EL (cell line): ENCODE results near the gene LSAMP.
A peak's percentile ranks its signal among the peaks of the same experiment; 100 is the strongest.

Experiments
- DNase-seq: peaks from one replicate; pipeline ENCODE4 v3.0.0-alpha.2; 2016

The LSAMP gene

DNA sequence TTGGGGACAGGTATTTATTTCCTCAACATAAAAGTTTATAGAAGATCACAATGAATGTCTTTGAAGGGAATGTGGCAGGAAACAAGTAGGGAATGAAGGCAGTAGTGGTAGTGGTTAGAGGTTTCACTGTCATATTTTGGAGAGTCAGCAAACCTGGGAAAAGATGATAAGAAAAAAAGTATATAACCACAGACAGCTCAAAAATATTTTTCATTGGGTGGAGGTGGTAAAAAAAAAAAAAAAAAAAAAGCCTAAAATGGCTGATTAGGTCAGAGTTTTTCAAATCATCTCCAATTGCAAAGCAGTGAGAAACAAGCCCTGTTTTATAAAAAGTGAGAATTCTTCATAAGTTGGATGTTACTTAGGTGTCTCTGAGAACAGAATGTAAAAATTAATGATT, 400.0 kb downstream of the LSAMP start:
- DNase-seq: no peak

DNA sequence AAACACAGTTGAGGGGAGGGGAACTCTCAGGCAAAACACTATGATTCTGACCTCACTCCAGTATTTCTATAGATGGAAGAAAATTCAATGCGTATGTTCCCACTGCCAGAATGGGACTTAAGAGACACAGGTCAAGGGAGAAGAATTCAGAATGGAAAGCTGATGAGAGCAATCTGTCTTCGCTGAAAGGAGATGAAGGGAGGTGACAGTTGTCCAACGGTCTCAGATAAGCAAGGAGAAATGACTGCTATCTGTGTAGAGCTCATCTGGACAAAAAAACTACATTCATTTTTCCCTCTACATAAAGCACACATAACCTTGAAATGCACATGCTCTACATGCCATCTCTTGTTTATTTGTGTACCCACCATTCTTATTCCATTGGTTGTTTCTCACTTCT, 405.1 kb downstream of the LSAMP start:
- no peak for DNase-seq

DNA sequence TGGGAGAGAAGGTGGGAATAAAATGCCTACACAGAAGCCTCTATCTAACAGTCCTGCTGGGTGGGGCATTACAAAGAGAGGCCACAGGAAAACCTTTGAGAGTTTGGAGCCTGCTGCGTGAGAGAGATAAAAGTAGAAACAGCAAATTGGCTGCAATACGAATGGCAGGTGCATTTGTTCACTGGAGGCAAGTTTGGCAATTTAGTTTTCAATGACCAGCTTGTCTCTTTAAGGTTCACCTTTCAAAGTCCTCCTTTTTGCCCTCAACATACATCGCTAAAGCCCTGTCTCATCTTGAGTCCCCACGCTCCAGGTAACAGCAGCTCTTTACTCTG, 405.7 kb downstream of the LSAMP start:
- no peak for DNase-seq

DNA sequence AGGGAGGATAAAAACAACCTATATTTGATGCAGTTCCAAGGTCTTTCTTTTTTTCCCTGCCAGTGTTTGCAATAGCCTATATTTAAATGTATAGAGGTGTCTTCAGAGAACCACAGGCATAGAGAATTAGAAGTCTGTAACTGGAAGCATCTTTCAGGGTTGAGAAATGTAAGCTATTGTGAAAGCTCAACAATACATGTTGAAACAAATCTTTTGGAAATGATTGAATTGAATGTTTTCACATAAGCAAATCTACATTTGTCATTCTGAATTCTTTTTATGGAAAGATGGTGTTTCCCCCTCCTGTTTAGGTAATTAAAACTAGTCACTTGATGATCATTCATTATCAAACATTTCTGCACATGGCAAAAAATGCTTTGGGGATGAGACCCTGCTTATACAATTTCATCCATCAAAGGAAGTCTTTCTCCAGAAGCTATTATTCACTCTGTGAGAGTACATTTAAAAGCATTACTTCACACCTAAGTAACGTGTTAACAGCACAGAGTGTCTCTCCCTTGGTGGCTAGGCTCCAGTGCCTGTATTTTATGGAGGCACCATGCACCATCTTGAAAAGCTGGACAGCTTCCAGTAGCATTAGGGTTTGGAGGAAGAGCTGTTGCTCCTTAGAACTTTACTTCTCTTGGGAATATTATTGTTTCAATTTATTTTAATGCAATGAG, 406.2 kb downstream of the LSAMP start:
- DNase-seq: no peak

DNA sequence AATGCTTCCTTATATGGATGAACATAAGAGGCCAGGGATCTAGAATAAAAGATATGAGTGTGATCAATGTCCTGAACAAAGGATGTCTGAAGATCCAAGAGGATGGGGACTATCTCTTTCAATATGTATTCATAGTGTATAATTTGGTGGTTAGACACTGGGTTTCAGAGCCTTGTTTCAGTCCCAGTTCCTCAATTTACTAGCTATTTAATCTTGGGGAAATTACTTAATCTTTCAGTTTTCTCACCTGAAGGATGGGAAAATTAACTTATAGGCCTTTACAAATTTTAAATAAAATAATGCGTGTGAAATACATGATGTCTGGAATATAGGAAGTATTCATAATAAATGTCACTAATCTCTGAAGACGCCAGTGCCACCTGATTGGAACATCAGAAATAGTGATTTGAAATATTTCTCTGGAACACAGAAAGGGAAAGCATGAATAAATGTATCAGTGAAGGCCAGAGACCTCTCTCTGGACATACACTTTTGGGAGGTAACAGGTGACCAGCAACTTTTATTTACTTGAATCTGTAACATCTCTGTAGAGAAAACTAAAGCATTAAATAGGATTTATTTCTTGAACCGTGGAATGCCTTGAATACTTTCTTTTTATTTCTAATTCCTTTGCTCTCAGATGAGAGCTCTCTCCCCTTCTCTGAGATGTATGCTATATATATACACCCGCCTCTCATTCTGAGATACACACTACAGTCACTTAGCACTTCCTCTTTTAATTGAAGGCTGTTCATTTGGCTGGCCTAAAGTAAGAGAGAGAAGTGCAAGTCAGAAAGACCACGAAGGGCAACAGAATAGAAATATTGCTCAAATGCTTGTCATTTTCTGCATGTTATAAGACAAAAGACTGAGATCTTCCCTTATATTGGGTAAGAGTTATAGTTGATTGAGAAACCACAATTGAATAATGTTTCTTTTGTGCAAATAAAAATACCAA, 407.1 kb downstream of the LSAMP start:
- no peak for DNase-seq

DNA sequence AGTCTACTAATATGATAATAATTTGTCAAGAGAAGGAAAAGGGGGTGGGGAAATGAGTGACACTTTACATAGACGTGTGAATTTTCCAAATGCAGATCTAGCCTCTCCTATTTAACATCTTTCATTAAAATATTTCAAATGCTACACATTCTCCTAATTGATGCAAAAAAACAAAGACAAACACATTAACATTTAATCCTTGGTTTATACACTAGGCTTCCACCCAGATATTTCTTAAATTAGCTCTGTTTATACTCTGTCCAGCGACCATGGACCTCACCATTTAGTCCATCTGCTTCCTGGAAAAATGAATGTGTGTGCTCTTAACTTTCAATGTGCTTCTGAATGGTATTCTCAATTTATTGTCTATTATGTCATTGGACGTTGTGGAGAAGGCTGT, 409.9 kb downstream of the LSAMP start:
- no peak for DNase-seq

DNA sequence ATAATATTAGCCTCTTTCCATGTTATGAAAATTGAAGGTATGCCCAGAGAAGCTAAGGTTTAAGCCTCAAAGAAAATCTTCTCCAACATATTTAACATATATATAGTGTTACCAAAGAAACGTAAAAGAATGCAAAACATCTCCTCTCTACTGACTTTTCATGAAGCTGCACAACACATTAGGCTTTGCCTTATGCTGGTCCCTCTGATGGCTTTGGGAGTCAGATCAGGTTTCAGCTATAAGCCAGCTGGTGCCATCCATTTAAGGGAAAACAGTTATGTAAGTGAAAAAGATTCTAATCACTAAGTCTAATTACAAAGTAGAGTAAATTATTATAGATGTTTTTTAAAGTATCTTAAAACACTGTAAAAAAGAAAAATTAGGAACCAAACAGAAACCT, 410.5 kb downstream of the LSAMP start:
- DNase-seq: no peak

DNA sequence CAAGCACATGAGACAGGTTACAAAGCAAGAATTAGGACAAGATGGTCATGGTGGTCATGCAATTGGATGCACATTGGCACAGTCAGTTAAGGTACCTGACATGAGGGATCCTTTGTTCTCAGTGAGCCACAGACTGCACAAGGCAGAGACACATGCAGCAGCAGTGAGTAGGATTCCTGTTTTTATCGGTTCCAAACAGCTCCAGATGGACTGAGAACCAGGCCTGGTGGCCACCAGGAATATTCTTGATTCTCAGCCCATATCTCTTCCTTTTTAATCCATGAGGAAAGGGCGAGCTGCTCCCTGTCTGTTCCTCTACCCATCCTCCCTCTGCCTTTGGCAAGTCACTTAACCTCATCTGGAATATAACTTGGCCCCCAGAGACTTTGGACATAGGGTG, 411.2 kb downstream of the LSAMP start:
- DNase-seq: no peak

DNA sequence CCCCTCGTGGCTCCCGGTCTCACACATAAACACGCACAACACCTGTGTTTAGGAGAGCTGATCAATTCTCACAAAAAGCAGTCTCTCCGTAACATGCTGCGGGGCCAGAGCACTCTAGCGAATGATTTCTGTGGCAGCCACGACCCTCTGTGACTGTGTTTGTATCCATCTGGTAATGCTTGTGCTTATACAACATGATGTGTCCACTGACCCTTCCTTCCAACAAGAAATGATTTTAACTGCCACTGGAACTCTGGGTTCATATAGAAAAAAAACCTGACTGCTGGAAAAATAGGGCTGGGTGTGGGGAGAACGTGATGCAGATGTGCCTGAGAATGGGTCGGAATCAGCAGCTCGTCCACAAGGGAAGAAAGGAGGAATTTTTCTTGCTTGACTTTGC, 411.8 kb downstream of the LSAMP start:
- DNase-seq: no peak

DNA sequence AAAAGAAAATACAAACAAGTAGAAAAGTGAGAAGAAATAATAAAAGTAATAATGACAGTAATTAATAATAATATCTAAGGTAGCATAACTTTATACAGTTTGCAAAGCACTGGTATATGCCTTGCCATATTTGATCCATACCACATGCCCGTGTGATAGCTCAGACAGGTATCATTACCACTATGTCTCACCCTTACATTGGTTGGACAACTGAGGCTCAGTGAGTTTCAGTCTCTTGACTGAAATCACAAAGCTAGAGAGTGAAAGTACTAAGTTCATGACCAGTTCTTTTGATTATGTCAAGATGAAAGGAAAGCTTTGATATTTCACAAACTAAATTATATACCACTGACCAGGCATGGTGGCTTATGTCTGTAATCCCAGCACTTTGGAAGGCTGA, 413.1 kb downstream of the LSAMP start:
- DNase-seq: no peak

DNA sequence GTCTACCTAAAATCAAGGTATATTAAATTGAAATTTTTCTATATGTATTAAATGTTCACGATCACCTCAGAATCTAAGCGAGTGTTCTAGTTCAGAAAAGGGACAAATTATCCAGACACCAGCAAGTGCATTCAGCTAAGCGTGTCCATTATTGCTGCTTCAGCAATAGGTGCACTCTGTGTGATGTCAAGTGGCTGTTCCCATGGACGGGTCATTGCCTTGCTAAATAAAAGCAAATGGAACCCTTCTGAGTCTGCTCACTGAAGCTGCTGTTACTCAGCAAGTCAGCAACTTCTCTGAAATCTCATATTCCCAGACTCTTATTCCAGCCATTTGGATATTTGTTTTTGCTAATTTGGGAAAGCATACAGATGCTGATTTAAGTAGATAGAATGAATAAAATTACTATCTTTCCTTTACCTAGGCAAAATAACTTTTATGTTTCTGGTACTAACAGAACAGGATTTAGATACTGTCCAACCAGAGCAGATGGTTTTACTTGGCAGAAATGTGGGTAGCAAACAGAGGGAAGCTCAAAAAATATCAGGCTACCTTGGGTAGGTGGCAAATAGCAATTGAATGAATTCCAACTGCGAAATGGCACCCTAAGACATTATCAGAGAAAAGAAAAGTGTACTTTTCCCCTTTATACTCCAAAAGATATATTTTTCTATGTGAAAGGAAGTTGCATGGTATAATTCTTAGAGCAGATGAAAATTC, 415.0 kb downstream of the LSAMP start:
- no peak for DNase-seq

DNA sequence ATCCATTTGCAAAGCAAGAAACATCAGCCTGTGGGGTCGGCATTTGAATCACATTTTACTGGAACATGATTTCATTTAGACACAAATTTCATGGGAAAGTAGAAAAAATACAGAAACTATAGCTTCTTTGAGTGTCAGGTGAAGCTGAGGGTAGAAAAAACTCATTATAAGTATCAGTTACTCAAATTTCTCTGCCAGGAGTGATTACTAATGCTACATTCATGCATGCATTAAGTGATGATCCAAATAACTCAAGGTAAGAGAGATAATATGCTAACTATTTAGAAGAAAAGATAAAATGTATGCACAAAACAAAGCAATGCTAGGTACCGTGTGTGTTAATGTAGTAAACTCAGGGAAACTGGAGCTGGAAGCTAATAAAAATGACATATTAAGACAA, 416.0 kb downstream of the LSAMP start:
- DNase-seq: no peak

DNA sequence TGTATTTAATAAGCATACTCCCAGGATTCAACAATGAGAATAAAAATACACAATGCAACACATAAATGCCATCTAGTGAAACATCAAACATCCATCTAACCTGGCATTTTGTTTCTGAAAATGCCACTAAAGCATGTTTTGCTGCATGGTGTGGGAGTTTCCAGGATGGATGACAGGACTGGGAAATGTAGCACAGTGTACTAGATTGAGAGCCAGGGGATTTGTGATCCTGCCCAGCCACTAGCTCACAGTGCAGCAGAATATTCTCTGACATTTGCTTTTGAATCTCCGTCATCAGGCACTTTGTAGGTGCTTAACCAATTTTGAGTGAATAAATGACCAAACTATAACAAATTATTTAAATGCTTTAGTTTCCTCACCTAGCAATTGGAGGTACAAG, 417.1 kb downstream of the LSAMP start:
- DNase-seq: no peak

DNA sequence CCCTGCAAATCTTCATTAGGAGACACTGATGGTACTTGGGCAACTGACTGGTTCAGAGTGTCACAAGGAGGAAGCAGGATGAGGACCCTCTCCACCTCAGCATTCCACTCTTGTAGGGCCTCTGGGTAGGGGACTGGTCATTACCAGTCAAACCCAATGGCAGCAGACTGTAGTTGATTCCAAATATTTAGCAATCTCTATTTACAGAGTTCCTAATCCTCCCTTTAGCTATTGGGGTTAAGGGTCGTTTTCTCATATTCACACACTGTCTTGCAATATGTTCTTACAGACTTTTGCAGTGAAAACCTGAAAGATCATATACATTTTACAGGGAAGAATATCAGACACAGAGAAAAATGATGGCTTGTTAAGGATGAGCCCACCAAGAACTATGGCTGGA, 424.3 kb downstream of the LSAMP start:
- no peak for DNase-seq

DNA sequence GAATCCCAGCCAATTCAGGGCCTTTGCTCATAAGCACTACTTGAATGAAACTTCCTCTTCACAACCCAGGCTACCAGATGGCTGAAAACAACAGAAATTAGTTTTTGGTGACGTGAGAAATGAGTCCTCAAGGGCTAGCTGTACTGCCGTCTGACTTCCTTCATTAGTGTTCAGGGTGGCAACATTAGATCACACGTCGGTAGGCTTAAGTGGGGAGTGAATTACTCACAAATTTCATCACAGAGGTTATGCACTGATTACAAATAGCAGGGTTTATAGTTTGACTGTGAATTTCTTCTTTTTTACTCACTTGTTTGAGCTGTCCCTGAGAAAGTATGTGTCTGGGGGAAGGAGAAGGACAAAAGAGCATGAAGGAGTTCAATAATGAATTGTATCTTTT, 424.8 kb downstream of the LSAMP start:
- DNase-seq: no peak

DNA sequence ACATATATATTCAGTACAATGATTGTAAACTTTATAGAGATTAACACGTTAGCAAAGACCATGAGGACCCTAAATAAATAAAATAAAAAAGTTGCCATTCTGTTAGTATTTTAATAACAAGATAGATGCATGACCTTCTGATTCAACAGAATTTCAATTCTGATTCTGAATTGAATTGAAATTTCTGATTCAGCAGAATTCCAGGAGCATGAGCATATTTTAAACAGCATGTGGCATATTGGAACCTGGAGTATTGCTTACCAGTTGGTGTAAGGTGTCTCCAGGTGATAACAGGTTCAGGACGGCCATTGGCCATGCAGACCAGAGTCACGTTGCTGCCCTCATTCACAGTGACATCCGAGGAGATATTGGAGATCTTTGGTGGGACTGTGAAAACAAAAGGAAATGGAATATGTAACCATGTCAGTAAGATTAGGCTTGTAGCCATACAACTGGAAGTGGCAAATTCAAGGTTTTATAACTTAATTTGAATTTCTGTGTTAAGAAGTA, 426.0 kb downstream of the LSAMP start:
- no peak for DNase-seq

DNA sequence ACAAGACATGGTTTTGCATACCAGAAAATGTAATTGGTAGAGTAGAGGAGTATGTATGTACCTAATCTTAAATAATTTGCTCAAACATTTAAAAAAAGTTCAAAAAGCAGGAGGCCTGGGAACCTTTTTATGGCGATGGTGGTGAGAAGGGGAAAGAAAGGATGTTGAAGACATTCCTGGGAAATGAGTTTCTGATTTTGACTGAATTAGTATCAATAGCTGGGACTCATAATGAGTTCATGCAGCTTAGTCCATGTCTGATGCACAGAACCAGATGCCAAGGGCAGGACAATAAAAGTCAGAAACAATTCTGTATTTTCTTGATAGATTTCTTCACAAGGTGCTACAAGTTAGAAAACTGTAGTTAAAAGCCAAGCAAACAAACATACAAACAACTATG, 426.6 kb downstream of the LSAMP start:
- DNase-seq: peak; percentile 39

DNA sequence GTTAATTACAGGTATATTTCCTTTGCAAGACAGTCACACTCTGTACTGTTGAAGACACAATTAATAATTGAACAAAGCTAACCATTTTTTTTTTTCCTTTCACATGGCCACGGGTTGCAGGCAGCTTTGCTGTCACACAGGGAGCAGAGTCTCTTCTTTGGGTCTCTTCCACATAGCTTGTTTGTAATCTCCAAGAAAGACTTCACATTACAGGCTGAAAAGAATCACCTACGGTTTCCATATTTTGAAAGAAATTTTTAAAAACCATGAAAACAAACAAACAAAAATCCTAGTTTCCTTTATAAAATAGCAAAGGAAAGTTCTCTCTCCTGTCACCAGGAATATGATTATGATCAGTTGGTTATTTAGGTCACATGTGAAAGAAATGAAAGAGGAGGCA, 429.4 kb downstream of the LSAMP start:
- DNase-seq: no peak

DNA sequence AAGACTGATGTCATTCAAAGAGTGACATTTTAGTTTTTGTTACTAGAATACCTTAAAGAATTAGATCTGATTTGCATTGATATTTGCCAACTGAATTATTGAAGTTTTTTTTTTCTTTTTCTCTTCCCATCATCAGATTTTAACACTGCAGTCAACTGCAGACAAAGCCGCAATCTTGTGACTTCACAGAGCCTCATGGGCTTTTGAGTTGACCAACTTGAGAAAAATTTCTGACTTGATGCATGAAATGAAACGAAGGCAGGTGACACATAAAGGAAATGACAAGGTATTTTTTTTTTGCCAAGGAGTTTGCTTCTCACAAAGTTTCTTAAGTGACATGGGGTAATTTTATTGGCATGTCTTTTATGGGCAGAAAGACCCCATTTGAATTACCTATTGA, 438.3 kb downstream of the LSAMP start:
- no peak for DNase-seq

DNA sequence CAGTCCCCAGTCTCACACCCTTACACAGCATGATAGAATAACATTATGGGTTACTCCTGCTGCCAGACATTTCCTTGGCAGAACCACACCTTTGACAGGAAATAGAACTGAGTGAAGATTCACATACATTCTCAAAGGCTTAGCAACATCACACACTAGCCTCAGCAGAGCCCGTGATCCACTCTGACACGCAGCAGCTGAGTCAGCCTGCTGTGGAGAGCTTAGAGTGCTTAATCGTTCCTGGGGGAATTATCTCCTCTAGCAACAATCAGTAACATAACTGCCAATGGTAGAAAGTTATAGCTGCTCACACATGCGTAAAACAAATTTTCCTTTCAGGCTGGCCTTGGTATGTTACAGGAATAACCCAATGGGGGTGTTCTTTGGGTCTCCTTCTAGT, 439.9 kb downstream of the LSAMP start:
- DNase-seq: peak; percentile 93

DNA sequence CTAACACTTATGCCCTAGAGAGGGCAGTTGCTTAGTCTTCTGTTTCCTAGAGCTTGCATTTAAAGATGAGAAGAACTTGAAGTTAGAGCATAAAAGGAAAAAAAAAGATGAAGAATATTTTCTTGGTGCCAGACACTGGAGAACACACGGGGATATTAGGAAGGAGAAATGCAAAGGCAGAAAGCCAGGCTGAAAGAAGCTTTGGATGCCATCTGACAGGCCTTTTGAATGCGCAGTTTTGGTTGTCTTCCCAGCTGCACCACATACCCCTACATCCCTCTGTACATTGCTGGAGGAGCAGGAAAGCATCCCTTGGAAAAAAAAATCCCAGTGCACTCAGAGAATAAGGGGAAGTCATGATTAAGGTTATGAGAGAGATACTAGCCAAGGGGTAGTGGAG, 443.1 kb downstream of the LSAMP start:
- no peak for DNase-seq

DNA sequence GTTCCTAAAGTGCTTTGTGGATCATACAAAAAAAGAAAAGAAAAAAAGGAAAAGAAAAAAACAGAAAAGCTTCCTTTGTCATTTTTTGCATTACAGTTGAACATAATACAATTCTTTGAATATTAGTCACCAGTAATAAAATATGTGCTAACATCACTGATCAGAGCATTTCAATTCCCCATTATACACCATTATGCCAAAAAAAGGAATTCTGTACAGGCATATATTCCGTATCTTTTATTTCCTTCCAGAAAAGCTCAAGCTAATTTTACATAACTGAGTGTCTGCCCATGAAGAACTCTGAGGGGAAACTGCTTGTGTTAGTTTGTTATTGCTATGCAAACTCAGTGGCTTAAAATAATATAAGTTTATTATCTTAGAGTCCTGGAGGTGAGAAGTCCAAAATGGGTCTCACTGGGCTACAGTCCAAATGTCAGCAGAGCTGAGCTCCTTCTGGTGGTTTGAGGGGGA, 444.1 kb downstream of the LSAMP start:
- peak; percentile 46 for DNase-seq

DNA sequence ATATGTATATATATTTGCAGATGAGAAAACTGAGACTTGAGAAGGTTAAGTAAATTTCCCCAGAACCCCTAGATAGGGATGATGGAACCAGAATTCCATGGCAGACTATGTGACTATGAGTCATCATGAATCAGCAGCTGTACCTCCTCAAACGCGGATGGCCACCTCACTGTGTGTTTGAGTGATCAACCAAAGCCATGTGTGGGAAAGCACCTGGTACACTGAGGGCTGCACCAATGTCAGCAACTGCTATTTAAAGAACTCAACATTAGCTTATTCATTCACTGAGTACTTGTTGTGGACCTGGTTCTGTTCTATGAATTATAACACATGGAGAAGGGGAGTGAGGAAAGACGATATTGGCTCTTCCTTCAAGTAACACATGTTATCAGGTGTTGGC, 445.0 kb downstream of the LSAMP start:
- peak; percentile 92 for DNase-seq

DNA sequence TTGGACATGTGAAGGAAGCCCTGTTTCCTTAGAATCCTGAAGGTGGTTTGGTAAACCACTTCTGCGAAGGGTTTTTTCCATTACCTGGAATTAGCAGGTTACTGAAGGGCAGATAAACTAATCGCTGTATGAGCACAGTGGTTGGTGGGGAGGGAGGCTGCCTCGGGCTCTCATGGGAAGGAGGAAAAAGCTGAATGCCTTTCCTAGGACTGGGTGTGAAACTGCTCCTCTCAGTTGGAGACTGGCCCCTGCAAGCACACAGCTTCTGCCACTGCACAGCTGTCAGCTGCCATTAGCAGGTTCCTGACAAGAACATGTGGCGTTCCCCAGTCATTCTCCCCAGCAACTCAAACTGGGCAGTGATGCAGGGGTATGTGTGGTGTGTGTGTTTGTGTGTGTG, 445.7 kb downstream of the LSAMP start:
- DNase-seq: no peak
